Neural progenitor cell (in vitro differentiated cells): ENCODE measurements around the gene USP37. TPM values are rescaled to one million over a fixed set of nuclear protein-coding genes. Genes with fewer than 3 reads are reported as not detected.

Source experiments
- DNase-seq: peaks from one replicate; pipeline ENCODE4 v3.0.0-alpha.2; 2016; ENCODE audit warnings: low spot score
- H2AFZ ChIP-seq: fragments of 200-600 bp; sonication (generic); replicated peaks from 2 replicates; pipeline ENCODE4 v1.6.1; 2016; ENCODE audit warnings: antibody characterized with exemption
- H3F3A ChIP-seq: fragments of 200-600 bp; sonication (generic); 2 replicates; pipeline ENCODE4 v1.6.1; 2016; ENCODE audit warnings: antibody characterized with exemption, low read depth
- H3K27ac ChIP-seq: fragments of 200-600 bp; sonication (generic); 2 replicates; pipeline ENCODE4 v1.5.1; 2016; ENCODE audit warnings: mild to moderate bottlenecking
- H3K27me3 ChIP-seq: fragments of 200-600 bp; sonication (generic); 2 replicates; pipeline ENCODE4 v1.6.1; 2016; ENCODE audit warnings: mild to moderate bottlenecking, moderate library complexity
- H3K36me3 ChIP-seq: fragments of 200-600 bp; sonication (generic); 2 replicates; pipeline ENCODE4 v1.5.1; 2016
- H3K4me1 ChIP-seq: fragments of 200-600 bp; sonication (generic); 2 replicates; pipeline ENCODE4 v1.6.1; 2016; ENCODE audit warnings: mixed run types
- H3K4me2 ChIP-seq: fragments of 200-600 bp; sonication (generic); 2 replicates; pipeline ENCODE4 v1.6.1; 2016
- H3K4me3 ChIP-seq: fragments of 200-600 bp; sonication (generic); 2 replicates; pipeline ENCODE4 v1.5.1; 2016
- H3K79me2 ChIP-seq: fragments of 200-600 bp; sonication (generic); 2 replicates; pipeline ENCODE4 v1.6.1; 2016; ENCODE audit warnings: low read depth
- H3K9ac ChIP-seq: fragments of 200-600 bp; sonication (generic); 2 replicates; pipeline ENCODE4 v1.6.1; 2016
- H3K9me3 ChIP-seq: fragments of 200-600 bp; sonication (generic); 2 replicates; pipeline ENCODE4 v1.5.1; 2016; ENCODE audit warnings: low read depth
- H4K20me1 ChIP-seq: fragments of 200-600 bp; sonication (generic); 2 replicates; pipeline ENCODE4 v1.6.1; 2016; ENCODE audit warnings: low read depth
- H3K27ac Mint-ChIP-seq: 3 replicates; pipeline ENCODE4 v1.8.0; 2021; ENCODE audit warnings: mixed read lengths
- H3K27me3 Mint-ChIP-seq: 2 replicates; pipeline ENCODE4 v1.8.0; 2022; ENCODE audit warnings: low read depth, mild to moderate bottlenecking, inconsistent platforms, moderate library complexity, mixed read lengths; ENCODE audit not compliant: insufficient read depth
- H3K36me3 Mint-ChIP-seq: 3 replicates; pipeline ENCODE4 v1.8.0; 2021; ENCODE audit warnings: mixed read lengths
- H3K4me1 Mint-ChIP-seq: 3 replicates; pipeline ENCODE4 v1.8.0; 2021; ENCODE audit warnings: mixed read lengths
- H3K4me3 Mint-ChIP-seq: 3 replicates; pipeline ENCODE4 v1.8.0; 2021; ENCODE audit warnings: mild to moderate bottlenecking, moderate library complexity, mixed read lengths
- H3K9me3 Mint-ChIP-seq: 3 replicates; pipeline ENCODE4 v1.8.0; 2020; ENCODE audit warnings: mixed read lengths
- CTCF ChIP-seq: fragments of 200-600 bp; sonication (generic); IDR thresholded peaks from 2 replicates; pipeline ENCODE4 v1.5.1; 2017; ENCODE audit warnings: antibody characterized with exemption, mild to moderate bottlenecking
- EZH2 ChIP-seq: fragments of 200-600 bp; sonication (generic); IDR thresholded peaks from 2 replicates; pipeline ENCODE4 v1.6.1; 2017; ENCODE audit warnings: antibody characterized with exemption, mild to moderate bottlenecking, moderate library complexity
- EZH2phosphoT487 ChIP-seq: fragments of 200-600 bp; sonication (generic); IDR thresholded peaks from 2 replicates; pipeline ENCODE4 v1.6.1; 2017; ENCODE audit warnings: antibody characterized with exemption
- total RNA-seq: library from RNA; depleted of rRNA; stranded (reverse); fragments of >200 nt; gene quantifications from 2 replicates; pipeline ENCODE4 v1.2.3, GENCODE V29; 2015; ENCODE audit warnings: low replicate concordance

USP37 gene
- total RNA-seq, 1 donor from 2014 or later: 35.1 TPM

- H3K9ac ChIP-seq: no peak overlapping the region
- no peak overlapping the region for H3K4me2 ChIP-seq
- Mint-ChIP-seq H3K9me3 (no peaks in the 10 kb centered on the region), H3K27me3 (no peaks in the 10 kb centered on the region), H3K4me3 (no peak overlapping the region), H3K4me1 (no peaks in the 10 kb centered on the region), H3K36me3 (peaks cover 12% of the 10 kb centered on the region), H3K27ac (no peak overlapping the region)
- no peak overlapping the region for H3K4me3 ChIP-seq
- no peaks in the 10 kb centered on the region for H4K20me1 ChIP-seq
- H3K9me3 ChIP-seq: no peaks in the 10 kb centered on the region
- H3K36me3 ChIP-seq: peaks cover 16% of the 10 kb centered on the region
- no peaks in the 10 kb centered on the region for H3K27me3 ChIP-seq
- H2AFZ ChIP-seq: no peak overlapping the region
- DNase-seq: no peak
- TF ChIP-seq EZH2 (no peak), EZH2phosphoT487 (no peak), CTCF (no peak)
- no peaks in the 10 kb centered on the region for H3F3A ChIP-seq
- H3K27ac ChIP-seq: no peak overlapping the region
- H3K4me1 ChIP-seq: no peaks in the 10 kb centered on the region
- no peaks in the 10 kb centered on the region for H3K79me2 ChIP-seq
Measured at GRCh38 chr2:218471982-218472381, 96.2 kb downstream of the USP37 start.

GRCh38 chr2:218471036-218471435 lies 97.1 kb downstream of the USP37 start:
- no peaks in the 10 kb centered on the region for H3K27me3 ChIP-seq
- Mint-ChIP-seq H3K9me3 (no peaks in the 10 kb centered on the region), H3K27ac (no peak overlapping the region), H3K36me3 (peaks cover 12% of the 10 kb centered on the region), H3K27me3 (no peaks in the 10 kb centered on the region), H3K4me1 (no peaks in the 10 kb centered on the region), H3K4me3 (no peak overlapping the region)
- no peak overlapping the region for H3K4me3 ChIP-seq
- H3K4me1 ChIP-seq: no peaks in the 10 kb centered on the region
- no peak overlapping the region for H3K27ac ChIP-seq
- TF ChIP-seq CTCF (no peak), EZH2 (no peak), EZH2phosphoT487 (no peak)
- H3K9ac ChIP-seq: no peak overlapping the region
- no peaks in the 10 kb centered on the region for H3K79me2 ChIP-seq
- H4K20me1 ChIP-seq: no peaks in the 10 kb centered on the region
- no peak for DNase-seq
- H3K4me2 ChIP-seq: no peak overlapping the region
- H2AFZ ChIP-seq: no peak overlapping the region
- H3K9me3 ChIP-seq: no peaks in the 10 kb centered on the region
- H3K36me3 ChIP-seq: peaks cover 16% of the 10 kb centered on the region
- H3F3A ChIP-seq: no peaks in the 10 kb centered on the region

- H2AFZ ChIP-seq: no peak overlapping the region
- H3K79me2 ChIP-seq: no peaks in the 10 kb centered on the region
- Mint-ChIP-seq H3K27ac (no peak overlapping the region), H3K4me1 (no peaks in the 10 kb centered on the region), H3K9me3 (no peaks in the 10 kb centered on the region), H3K27me3 (no peaks in the 10 kb centered on the region), H3K4me3 (no peak overlapping the region), H3K36me3 (peaks cover 12% of the 10 kb centered on the region)
- no peaks in the 10 kb centered on the region for H3F3A ChIP-seq
- no peak for TF ChIP-seq EZH2phosphoT487
- no peak for TF ChIP-seq EZH2
- TF ChIP-seq CTCF: no peak
- no peak overlapping the region for H3K4me3 ChIP-seq
- no peak overlapping the region for H3K9ac ChIP-seq
- DNase-seq: no peak
- H3K27me3 ChIP-seq: no peaks in the 10 kb centered on the region
- H3K4me2 ChIP-seq: no peak overlapping the region
- H3K9me3 ChIP-seq: no peaks in the 10 kb centered on the region
- H4K20me1 ChIP-seq: no peaks in the 10 kb centered on the region
- no peaks in the 10 kb centered on the region for H3K4me1 ChIP-seq
- H3K36me3 ChIP-seq: peaks cover 16% of the 10 kb centered on the region
- H3K27ac ChIP-seq: no peak overlapping the region
Measured at GRCh38 chr2:218470448-218470847, 97.7 kb downstream of the USP37 start.
